Muscle of leg (tissue), 11 donors: ENCODE results near the gene FADS1. TPM values are rescaled to one million over a fixed set of nuclear protein-coding genes. Genes with fewer than 3 reads are reported as not detected.

ENCODE experiments used
- DNase-seq: peaks from one replicate; pipeline ENCODE4 v3.0.0; 2013
- H3K27ac ChIP-seq: one replicate; pipeline ENCODE4 v1.5.1; 2013; ENCODE audit warnings: mild to moderate bottlenecking, low read length, control low read depth
- H3K27me3 ChIP-seq: one replicate; pipeline ENCODE4 v1.6.1; 2013; ENCODE audit warnings: low read length; ENCODE audit not compliant: control insufficient read depth, insufficient read depth
- H3K36me3 ChIP-seq: one replicate; pipeline ENCODE4 v1.6.1; 2013; ENCODE audit warnings: low read length; ENCODE audit not compliant: control insufficient read depth, insufficient read depth
- H3K4me1 ChIP-seq: one replicate; pipeline ENCODE4 v1.6.1; 2013; ENCODE audit warnings: low read length; ENCODE audit not compliant: control insufficient read depth, insufficient read depth
- H3K4me3 ChIP-seq: one replicate; pipeline ENCODE4 v1.5.1; 2013; ENCODE audit warnings: low read length, control low read depth
- H3K9me3 ChIP-seq: replicated peaks from 2 replicates; pipeline ENCODE4 v1.6.1; 2013; ENCODE audit warnings: low read depth, low read length; ENCODE audit not compliant: control insufficient read depth
- WGBS: methylation state at CpG from one replicate; pipeline ENCODE4 v1.1.5; 2013; ENCODE audit warnings: missing lambda C conversion rate; ENCODE audit not compliant: insufficient coverage; 5-methylcytosine and 5-hydroxymethylcytosine counted together
- polyA plus RNA-seq, 8 donors: library from polyadenylated mRNA; unstranded; fragments of 120-200 nt; gene quantifications; one replicate each; pipeline versions ENCODE4 v1.2.1 to v1.2.3, GENCODE V29; 2013; ENCODE audit warnings: inconsistent platforms in 1 of 8, low replicate concordance in 1 of 8; ENCODE audit not compliant: insufficient read length in 8 of 8, insufficient read depth in 1 of 8
- total RNA-seq: library from RNA; stranded (reverse); fragments of 120-200 nt; gene quantifications from one replicate; pipeline ENCODE4 v1.2.4, GENCODE V29; 2013

FADS1 gene
- total and polyA plus RNA-seq, 9 donors, result 17.5 to 33.4 (median 20.3) TPM

DNA sequence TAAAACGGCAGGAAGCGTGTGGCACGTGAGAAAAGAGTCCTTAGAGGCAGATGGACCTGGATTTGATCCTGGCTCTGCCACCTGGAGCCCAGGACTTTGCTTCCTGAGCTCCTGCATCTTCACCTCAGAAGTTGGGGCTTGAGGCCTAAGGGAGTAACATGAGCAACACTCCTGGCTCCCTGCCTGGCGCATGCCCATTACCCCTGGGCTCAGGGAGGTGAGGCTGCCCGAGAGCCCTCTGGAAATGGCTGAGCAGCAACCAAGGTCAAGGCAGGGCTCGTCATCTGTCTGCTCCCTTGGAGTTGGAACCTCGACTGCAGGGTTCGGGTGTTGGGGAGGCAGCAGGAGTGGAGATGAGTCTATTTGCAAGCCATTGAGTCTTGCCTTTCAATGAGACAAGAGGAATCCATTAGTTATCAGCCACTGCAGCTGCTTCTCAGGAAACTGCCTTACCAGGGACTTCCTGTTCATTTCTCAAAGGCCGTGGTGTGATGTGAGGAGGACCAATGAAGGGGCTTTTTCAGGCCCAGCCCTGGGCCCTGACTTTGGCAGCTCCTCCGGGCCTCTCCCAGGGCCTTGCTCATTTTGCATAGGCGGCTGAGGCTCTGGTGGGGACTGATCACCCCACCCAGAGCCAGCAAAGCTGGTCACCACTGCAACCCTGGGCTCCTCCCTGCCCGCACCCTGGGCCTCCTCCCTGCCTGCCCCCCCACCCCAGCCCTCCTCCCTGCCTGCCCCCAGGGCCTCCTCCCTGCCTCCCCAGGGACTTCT, 17.7 kb upstream of the FADS1 start:
- Histone ChIP-seq H3K9me3 (no peaks in the 10 kb centered on the region), H3K27me3 (no peaks in the 10 kb centered on the region), H3K4me1 (peaks cover 49% of the 10 kb centered on the region), H3K4me3 (no peak overlapping the region), H3K27ac (peak overlapping the region; percentile 79), H3K36me3 (peaks cover 23% of the 10 kb centered on the region)
- 41% methylated on average over 9 of the region's 12 CpGs for WGBS
- DNase-seq, result peak; percentile 91

DNA sequence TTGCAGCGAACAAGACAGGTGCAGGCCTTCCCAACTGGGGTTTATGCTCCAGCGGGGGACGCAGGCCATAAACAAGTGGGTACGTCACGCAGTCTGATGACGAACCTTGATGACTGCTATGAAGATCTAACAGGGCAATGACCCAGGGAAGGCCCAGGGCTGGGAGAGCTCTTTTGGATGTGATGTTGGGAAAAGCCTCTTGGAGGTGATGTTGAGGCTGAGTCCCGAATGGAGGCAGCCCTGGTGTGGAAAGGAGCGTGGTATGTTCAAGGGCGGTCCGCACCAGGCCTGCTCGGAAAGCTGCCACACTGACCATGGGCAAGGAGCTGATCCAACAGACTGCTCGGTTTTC, 17.1 kb upstream of the FADS1 start:
- no peak overlapping the region for H3K4me3 ChIP-seq
- H3K4me1 ChIP-seq, result peaks cover 54% of the 10 kb centered on the region
- peak; percentile 45 for DNase-seq
- H3K36me3 ChIP-seq, result peaks cover 21% of the 10 kb centered on the region
- no peaks in the 10 kb centered on the region for H3K27me3 ChIP-seq
- H3K27ac ChIP-seq, result peak overlapping the region; percentile 79
- WGBS, result 66% methylated on average over 12 of the region's 12 CpGs
- no peaks in the 10 kb centered on the region for H3K9me3 ChIP-seq

DNA sequence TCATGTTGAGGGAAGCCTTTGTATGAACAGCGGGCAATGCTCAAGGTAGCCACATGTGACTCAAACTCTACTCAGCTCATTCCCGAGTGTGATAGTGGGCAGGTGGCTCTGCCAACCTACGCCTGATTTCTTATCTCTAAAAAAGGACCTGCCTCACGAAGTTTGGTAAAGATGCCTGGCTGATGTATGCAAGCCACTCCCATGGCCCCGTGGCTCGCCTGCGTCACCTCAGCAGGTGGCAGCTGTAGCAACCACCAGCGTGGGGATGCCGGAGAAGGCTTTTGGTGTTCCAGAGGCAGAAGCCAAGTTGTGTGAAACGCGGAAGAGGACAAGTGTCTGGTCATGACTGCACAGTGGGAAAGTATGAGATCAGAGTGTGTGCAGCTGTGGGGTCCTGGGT, 16.7 kb upstream of the FADS1 start:
- H3K27ac ChIP-seq, result peak overlapping the region; percentile 31
- no peak for DNase-seq
- 54% methylated on average over 10 of the region's 11 CpGs for WGBS

DNA sequence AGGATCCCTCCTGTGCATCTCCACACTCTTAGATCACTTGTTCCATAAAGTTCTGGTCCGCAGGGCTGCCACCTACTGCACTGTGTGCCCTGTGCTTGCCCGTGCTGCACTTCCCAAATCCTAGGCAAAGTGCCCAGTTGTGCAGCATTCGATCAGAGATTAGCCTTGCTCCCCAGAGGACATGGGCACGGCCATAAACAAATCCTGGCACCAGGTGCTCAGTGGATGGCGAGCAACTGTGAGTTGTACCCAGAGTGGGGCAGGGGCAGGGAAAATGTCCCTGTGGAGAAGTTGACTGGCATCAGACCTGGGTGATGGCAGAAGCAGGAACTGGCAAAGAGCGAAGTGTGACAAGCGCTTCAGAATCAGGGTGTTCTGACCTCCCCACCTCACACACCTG, 16.0 kb upstream of the FADS1 start:
- no peak overlapping the region for H3K27ac ChIP-seq
- peaks cover 9% of the 10 kb centered on the region for H3K36me3 ChIP-seq
- no peak for DNase-seq
- H3K4me1 ChIP-seq, result peaks cover 59% of the 10 kb centered on the region
- H3K4me3 ChIP-seq, result no peak overlapping the region
- no peaks in the 10 kb centered on the region for H3K9me3 ChIP-seq
- no peaks in the 10 kb centered on the region for H3K27me3 ChIP-seq
- WGBS, result 73% methylated on average over 7 of the region's 7 CpGs

More for the DNA sequence above, 16.7 kb upstream of the FADS1 start:
- Histone ChIP-seq H3K36me3 (peaks cover 16% of the 10 kb centered on the region), H3K27me3 (no peaks in the 10 kb centered on the region), H3K9me3 (no peaks in the 10 kb centered on the region), H3K4me3 (no peak overlapping the region), H3K4me1 (peaks cover 59% of the 10 kb centered on the region)

DNA sequence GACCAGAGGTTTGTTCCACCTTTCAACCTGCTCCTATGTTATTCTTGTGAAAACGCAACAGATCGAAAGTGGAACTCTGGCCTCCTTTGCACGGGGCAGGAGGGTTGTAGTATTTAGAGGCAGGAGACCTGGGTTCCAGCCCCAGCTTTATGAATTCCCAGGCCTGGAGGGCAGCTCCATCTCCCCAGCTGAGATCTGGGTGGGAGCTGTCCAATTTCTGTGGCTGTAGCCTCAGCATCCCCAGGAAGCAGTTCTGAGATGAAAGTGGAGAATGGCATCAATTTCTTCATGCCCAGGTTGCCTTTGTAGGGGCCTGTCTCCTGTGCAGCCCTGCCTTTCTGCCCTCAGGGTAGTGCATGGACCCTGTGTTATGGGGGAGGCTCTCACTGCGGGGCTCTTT, 15.4 kb upstream of the FADS1 start:
- no peak for DNase-seq
- H3K9me3 ChIP-seq, result no peaks in the 10 kb centered on the region
- H3K27ac ChIP-seq, result no peak overlapping the region
- H3K27me3 ChIP-seq, result no peaks in the 10 kb centered on the region
- 81% methylated on average over 4 of the region's 4 CpGs for WGBS
- H3K4me1 ChIP-seq, result peaks cover 59% of the 10 kb centered on the region
- peaks cover 4% of the 10 kb centered on the region for H3K36me3 ChIP-seq
- H3K4me3 ChIP-seq, result no peak overlapping the region

DNA sequence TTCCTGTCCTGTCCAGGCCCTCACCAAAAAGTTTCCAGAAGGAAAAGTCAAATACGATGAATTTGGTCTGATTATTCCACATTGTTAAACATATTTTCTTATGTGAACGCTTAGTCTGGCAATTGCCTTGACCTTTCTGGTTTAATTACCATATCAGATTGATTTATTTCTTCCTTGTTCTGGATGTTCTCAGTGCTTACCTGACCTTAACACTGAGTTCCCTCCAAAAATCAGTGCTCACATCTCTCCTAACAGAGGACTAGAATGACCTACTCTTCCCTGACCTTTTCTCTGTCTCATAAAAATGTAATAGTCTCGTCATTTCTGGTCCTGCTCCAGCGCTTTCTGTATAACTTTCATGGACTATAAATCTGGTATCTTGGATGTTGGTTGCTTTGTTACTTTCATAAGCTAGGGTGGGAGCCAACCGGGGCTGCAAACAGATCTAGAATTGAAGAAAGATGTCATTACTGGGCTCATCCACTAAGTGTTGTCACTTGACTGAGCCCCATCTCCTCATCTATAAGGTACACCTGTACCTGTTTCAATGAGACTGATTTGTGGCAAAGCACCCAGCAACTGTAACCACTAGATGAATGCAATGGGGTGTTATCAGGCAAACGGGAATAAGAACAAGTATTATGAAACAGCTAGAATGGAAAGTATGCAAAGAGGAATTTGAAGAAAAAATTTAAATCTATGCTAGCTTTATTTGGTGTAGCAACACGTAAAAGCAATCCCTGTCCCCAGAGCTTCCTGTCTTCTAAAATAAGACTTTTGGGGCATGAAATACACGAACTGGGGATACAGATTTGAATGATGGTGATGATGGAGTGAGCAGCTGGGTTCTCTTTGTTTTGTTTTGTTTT, 13.7 kb upstream of the FADS1 start:
- 14% methylated on average over 2 of the region's 8 CpGs for WGBS
- H3K4me1 ChIP-seq, result peaks cover 64% of the 10 kb centered on the region
- no peaks in the 10 kb centered on the region for H3K9me3 ChIP-seq
- H3K27me3 ChIP-seq, result no peaks in the 10 kb centered on the region
- H3K36me3 ChIP-seq, result peaks cover 4% of the 10 kb centered on the region
- H3K27ac ChIP-seq, result peak overlapping the region; percentile 57
- DNase-seq, result peak; percentile 74
- H3K4me3 ChIP-seq, result peak overlapping the region; percentile 93

DNA sequence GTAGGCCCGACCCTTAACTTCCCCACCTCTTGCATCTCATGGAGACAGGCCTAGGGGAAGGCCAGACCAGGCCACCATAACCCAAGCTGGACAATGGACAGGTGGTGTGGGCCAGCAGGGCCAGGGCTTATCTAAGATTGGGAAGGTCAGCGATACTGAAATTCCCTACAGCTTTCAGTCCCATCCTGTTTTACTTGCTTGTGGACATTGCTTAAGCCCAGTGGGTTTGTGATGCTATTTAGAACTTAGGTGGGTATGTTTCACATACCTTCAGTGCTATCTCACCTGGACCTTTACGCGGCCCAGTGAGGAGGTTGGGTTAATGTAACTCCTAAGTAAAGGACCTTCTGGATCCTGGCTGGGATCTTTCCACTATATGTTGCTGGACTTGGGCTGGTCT, 13.0 kb upstream of the FADS1 start:
- H3K4me1 ChIP-seq, result peaks cover 58% of the 10 kb centered on the region
- peaks cover 4% of the 10 kb centered on the region for H3K36me3 ChIP-seq
- WGBS, result 20% methylated on average over 1 of the region's 4 CpGs
- H3K27ac ChIP-seq, result peak overlapping the region; percentile 57
- H3K27me3 ChIP-seq, result no peaks in the 10 kb centered on the region
- H3K4me3 ChIP-seq, result peak overlapping the region; percentile 93
- H3K9me3 ChIP-seq, result no peaks in the 10 kb centered on the region
- no peak for DNase-seq

DNA sequence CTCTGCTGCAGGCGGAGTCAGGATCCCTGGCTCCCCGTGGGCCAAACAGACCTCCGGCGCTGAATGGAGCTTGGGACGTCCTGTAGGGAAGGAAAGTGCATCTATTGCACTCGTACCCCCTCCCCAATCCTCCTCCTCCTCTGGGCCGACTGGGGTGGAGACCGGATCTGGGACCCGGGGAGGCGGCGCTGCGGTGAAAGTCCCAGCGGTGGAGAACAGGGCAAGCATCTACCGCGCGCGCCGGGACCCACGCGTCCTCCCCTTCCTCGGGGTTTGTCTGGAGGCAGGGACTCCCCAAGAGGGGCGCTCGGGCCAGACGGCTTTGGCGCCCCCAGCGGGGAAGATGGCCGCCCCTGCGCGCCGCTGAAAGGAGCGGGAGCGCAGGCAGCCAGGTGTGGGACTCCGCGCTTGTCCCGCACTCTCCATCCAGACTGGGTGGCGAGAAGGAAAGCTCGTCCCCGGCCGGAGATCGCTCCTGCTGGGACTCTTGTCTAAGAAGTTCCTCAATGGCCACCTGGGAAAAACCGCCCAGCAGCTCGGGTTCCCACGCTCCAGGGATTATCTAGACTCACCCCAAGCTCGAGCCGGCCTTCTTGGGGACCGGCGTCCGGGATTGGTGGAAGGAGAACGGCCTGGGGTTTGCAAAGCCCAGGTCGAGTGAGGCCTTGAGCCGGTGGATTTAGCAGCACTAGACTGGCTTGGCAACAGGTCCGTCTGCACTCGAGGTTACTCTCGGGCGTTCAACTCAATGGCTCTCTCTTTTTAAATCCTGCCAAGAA, 12.0 kb upstream of the FADS1 start:
- WGBS, result 1% methylated on average over 47 of the region's 55 CpGs
- Histone ChIP-seq H3K36me3 (peaks cover 4% of the 10 kb centered on the region), H3K4me1 (peaks cover 48% of the 10 kb centered on the region), H3K4me3 (peak overlapping the region; percentile 93), H3K27me3 (no peaks in the 10 kb centered on the region), H3K27ac (peak overlapping the region; percentile 86), H3K9me3 (no peaks in the 10 kb centered on the region)
- DNase-seq, result peak; percentile 67

DNA sequence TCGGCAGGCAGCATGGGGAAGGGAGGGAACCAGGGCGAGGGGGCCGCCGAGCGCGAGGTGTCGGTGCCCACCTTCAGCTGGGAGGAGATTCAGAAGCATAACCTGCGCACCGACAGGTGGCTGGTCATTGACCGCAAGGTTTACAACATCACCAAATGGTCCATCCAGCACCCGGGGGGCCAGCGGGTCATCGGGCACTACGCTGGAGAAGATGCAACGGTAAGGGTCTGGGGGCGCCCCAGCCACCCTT, 11.5 kb upstream of the FADS1 start:
- Histone ChIP-seq H3K27me3 (no peaks in the 10 kb centered on the region), H3K4me1 (peaks cover 43% of the 10 kb centered on the region), H3K4me3 (peak overlapping the region; percentile 93), H3K27ac (peak overlapping the region; percentile 86), H3K36me3 (peaks cover 4% of the 10 kb centered on the region), H3K9me3 (no peaks in the 10 kb centered on the region)
- 0% methylated on average over 16 of the region's 16 CpGs for WGBS
- DNase-seq, result no peak
